SK-N-SH treated with all-trans-retinoic acid at 6 μM for 48 hours (cell line): ENCODE results near the gene TEX36.
"Not testable (repeated sequence)": the region's sequence is repeated elsewhere in the genome, so short reads cannot be mapped to it uniquely, and the experiment has no call there.

Experiments
- ATAC-seq: fragments of 200-7000 bp; cut with Tn5 transposase; 3 replicates; pipeline ENCODE4 v1.9.1; 2020; ENCODE audit warnings: mild to moderate bottlenecking, moderate library complexity
- ARNTL ChIP-seq: fragments of 450-650 bp; formaldehyde crosslinking; IDR thresholded peaks from 2 replicates; pipeline ENCODE4 v1.5.0; 2020; ENCODE audit warnings: low read depth, mild to moderate bottlenecking, moderate library complexity, borderline replicate concordance
- BACH2 ChIP-seq: fragments of 250-450 bp; sonication (Bioruptor Pico); IDR thresholded peaks from 2 replicates; pipeline ENCODE4 v1.9.0; 2021; ENCODE audit warnings: mild to moderate bottlenecking, borderline replicate concordance
- CSDC2 ChIP-seq: fragments of 250-450 bp; sonication (Bioruptor Pico); IDR thresholded peaks from 2 replicates; pipeline ENCODE4 v1.5.0; 2020; ENCODE audit warnings: mild to moderate bottlenecking, moderate library complexity
- ESRRG ChIP-seq: fragments of 250-450 bp; sonication (Bioruptor Pico); IDR thresholded peaks from 2 replicates; pipeline ENCODE4 v1.6.1; 2021; ENCODE audit warnings: mild to moderate bottlenecking
- GLIS3 ChIP-seq: fragments of 250-450 bp; sonication (Bioruptor Pico); IDR thresholded peaks from 2 replicates; pipeline ENCODE4 v1.5.0; 2020; ENCODE audit warnings: mild to moderate bottlenecking, moderate library complexity
- ISL1 ChIP-seq: fragments of 250-450 bp; sonication (Bioruptor Pico); IDR thresholded peaks from 2 replicates; pipeline ENCODE4 v2.1.2; 2022; ENCODE audit warnings: mild to moderate bottlenecking, moderate library complexity
- OSR1 ChIP-seq: fragments of 250-450 bp; sonication (Bioruptor Pico); IDR thresholded peaks from 2 replicates; pipeline ENCODE4 v1.8.0; 2022; ENCODE audit warnings: moderate library complexity, mild to moderate bottlenecking, inconsistent platforms
- POU6F1 ChIP-seq: fragments of 250-450 bp; sonication (Bioruptor Pico); IDR thresholded peaks from 2 replicates; pipeline ENCODE4 v1.8.0; 2021; ENCODE audit warnings: low read depth, mild to moderate bottlenecking, moderate library complexity, borderline replicate concordance
- RARB ChIP-seq: fragments of 250-450 bp; sonication (Bioruptor Pico); IDR thresholded peaks from 2 replicates; pipeline ENCODE4 v1.8.0; 2021; ENCODE audit warnings: mild to moderate bottlenecking, moderate library complexity
- SNAI2 ChIP-seq: fragments of 250-450 bp; sonication (Bioruptor Pico); IDR thresholded peaks from 2 replicates; pipeline ENCODE4 v1.5.0; 2020; ENCODE audit warnings: mild to moderate bottlenecking, moderate library complexity
- TCF4 ChIP-seq: fragments of 250-450 bp; sonication (Bioruptor Pico); IDR thresholded peaks from 2 replicates; pipeline ENCODE4 v1.8.0; 2021; ENCODE audit warnings: mild to moderate bottlenecking, moderate library complexity, borderline replicate concordance
- TOX ChIP-seq: fragments of 250-450 bp; sonication (Bioruptor Pico); IDR thresholded peaks from 2 replicates; pipeline ENCODE4 v1.8.0; 2021; ENCODE audit warnings: mild to moderate bottlenecking, moderate library complexity, borderline replicate concordance
- ZC3H10 ChIP-seq: fragments of 250-450 bp; sonication (Bioruptor Pico); IDR thresholded peaks from 2 replicates; pipeline ENCODE4 v1.5.1; 2021; ENCODE audit warnings: mild to moderate bottlenecking, moderate library complexity
- ZFP3 ChIP-seq: fragments of 250-450 bp; sonication (Bioruptor Pico); IDR thresholded peaks from 2 replicates; pipeline ENCODE4 v1.5.0; 2020; ENCODE audit warnings: mild to moderate bottlenecking, moderate library complexity
- ZFP30 ChIP-seq: fragments of 450-650 bp; formaldehyde crosslinking; IDR thresholded peaks from 2 replicates; pipeline ENCODE4 v1.5.0; 2022; ENCODE audit warnings: mild to moderate bottlenecking, moderate library complexity
- ZNF565 ChIP-seq: fragments of 450-650 bp; formaldehyde crosslinking; conservative IDR thresholded peaks from 2 replicates; pipeline ENCODE4 v1.5.0; 2020; ENCODE audit warnings: low read depth, mild to moderate bottlenecking, moderate library complexity
- ZNF8 ChIP-seq: fragments of 450-650 bp; formaldehyde crosslinking; IDR thresholded peaks from 2 replicates; pipeline ENCODE4 v1.5.0; 2020; ENCODE audit warnings: mild to moderate bottlenecking, moderate library complexity
- TF ChIP-seq, protein P1 (sequence below): fragments of 250-450 bp; sonication (Bioruptor Pico); IDR thresholded peaks from 2 replicates; pipeline ENCODE4 v1.5.1; 2021; ENCODE audit warnings: mild to moderate bottlenecking, moderate library complexity
- TF ChIP-seq, protein P2 (sequence below): fragments of 250-450 bp; sonication (Bioruptor Pico); IDR thresholded peaks from 2 replicates; pipeline ENCODE4 v1.5.1; 2020; ENCODE audit warnings: low read depth, mild to moderate bottlenecking, moderate library complexity

The TEX36 gene

GRCh38 chr10:125656523-125656922 lies 26.4 kb downstream of the TEX36 start:
- no peak for ATAC-seq
- TF ChIP-seq, protein P1, sequence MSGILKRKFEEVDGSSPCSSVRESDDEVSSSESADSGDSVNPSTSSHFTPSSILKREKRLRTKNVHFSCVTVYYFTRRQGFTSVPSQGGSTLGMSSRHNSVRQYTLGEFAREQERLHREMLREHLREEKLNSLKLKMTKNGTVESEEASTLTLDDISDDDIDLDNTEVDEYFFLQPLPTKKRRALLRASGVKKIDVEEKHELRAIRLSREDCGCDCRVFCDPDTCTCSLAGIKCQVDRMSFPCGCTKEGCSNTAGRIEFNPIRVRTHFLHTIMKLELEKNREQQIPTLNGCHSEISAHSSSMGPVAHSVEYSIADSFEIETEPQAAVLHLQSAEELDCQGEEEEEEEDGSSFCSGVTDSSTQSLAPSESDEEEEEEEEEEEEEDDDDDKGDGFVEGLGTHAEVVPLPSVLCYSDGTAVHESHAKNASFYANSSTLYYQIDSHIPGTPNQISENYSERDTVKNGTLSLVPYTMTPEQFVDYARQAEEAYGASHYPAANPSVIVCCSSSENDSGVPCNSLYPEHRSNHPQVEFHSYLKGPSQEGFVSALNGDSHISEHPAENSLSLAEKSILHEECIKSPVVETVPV (CRISPR knock-in tag), result no peak
- TF ChIP-seq RARB, result no peak

DNA sequence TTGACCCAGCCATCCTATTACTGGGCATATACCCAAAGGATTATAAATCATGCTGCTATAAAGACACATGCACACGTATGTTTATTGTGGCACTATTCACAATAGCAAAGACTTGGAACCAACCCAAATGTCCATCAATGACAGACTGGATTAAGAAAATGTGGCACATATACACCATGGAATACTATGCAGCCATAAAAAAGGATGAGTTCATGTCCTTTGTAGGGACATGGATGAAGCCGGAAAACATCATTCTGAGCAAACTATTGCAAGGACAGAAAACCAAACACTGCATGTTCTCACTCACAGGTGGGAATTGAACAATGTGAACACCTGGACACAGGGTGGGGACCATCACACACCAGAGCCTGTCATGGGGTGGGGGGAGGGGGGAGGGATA lies 29.9 kb downstream of the TEX36 start:
- not testable (repeated sequence) for ATAC-seq

GRCh38 chr10:125646311-125646710 lies 36.7 kb downstream of the TEX36 start:
- ATAC-seq, result no peak
- TF ChIP-seq CSDC2 (no peak), ISL1 (CRISPR knock-in tag) (no peak), OSR1 (CRISPR knock-in tag) (no peak)

DNA sequence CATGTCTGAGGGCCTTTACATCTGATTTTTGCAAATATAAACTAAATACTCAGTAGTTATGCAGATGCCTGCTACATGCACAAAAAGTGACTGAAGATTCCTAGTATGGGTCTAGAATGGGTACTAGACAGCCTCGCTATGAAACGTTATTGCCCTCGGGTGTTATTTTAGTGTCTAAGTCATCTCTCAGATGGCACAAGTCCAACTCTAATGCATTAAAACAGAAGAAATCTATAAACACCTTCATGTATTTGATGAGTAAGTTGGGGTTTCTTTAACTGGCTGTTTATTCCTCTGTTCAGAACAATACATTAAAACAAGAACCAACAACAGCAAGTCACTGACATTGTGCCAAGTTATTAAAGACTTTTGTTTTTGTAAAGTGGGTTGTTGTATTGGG lies 41.6 kb downstream of the TEX36 start:
- TF ChIP-seq, protein P2, sequence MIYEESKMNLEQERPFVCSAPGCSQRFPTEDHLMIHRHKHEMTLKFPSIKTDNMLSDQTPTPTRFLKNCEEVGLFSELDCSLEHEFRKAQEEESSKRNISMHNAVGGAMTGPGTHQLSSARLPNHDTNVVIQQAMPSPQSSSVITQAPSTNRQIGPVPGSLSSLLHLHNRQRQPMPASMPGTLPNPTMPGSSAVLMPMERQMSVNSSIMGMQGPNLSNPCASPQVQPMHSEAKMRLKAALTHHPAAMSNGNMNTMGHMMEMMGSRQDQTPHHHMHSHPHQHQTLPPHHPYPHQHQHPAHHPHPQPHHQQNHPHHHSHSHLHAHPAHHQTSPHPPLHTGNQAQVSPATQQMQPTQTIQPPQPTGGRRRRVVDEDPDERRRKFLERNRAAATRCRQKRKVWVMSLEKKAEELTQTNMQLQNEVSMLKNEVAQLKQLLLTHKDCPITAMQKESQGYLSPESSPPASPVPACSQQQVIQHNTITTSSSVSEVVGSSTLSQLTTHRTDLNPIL (CRISPR knock-in tag), result no peak
- TF ChIP-seq ISL1 (CRISPR knock-in tag) (no peak), TOX (CRISPR knock-in tag) (no peak), ARNTL (CRISPR knock-in tag) (no peak), ZNF565 (CRISPR knock-in tag) (no peak), RARB (no peak)
- ATAC-seq, result no peak

GRCh38 chr10:125640653-125641052 lies 42.3 kb downstream of the TEX36 start:
- no peak for ATAC-seq
- TF ChIP-seq ZFP30 (CRISPR knock-in tag), result no peak
- no peak for TF ChIP-seq ZFP3
- no peak for TF ChIP-seq ZNF8 (CRISPR knock-in tag)
- TF ChIP-seq BACH2 (CRISPR knock-in tag), result no peak
- no peak for TF ChIP-seq GLIS3 (CRISPR knock-in tag)
- TF ChIP-seq CSDC2, result no peak
- TF ChIP-seq, protein P2 (CRISPR knock-in tag), result no peak
- no peak for TF ChIP-seq TCF4
- TF ChIP-seq TOX (CRISPR knock-in tag), result no peak
- TF ChIP-seq ZC3H10 (CRISPR knock-in tag), result no peak
- TF ChIP-seq POU6F1 (CRISPR knock-in tag), result no peak

- no peak for ATAC-seq
- TF ChIP-seq ESRRG, result no peak
Measured at GRCh38 chr10:125639846-125640245, 43.1 kb downstream of the TEX36 start.

DNA sequence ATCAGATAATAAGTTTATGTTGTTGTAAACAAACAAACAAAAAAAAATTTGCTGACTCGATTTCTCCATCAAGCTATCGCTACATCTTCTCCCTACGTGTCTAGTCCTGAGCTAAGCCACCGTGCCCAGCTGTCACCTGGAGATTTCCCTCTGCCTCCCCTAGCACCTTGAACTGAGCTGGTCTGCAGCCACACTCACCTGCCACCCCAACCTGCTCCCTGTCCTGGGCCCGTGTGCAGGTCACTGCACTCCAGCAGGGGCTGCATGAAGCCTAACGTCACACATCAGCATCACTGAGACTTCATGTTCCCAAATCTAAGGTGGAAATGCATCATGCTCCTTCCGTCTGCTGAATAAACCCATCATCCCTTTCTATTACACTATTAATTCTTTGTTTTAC lies 44.4 kb downstream of the TEX36 start:
- no peak for ATAC-seq
- no peak for TF ChIP-seq ZC3H10 (CRISPR knock-in tag)
- TF ChIP-seq GLIS3 (CRISPR knock-in tag), result no peak
- no peak for TF ChIP-seq ZNF565 (CRISPR knock-in tag)
- TF ChIP-seq ISL1 (CRISPR knock-in tag), result no peak
- TF ChIP-seq SNAI2 (CRISPR knock-in tag), result no peak
- no peak for TF ChIP-seq POU6F1 (CRISPR knock-in tag)
- no peak for TF ChIP-seq TCF4
- TF ChIP-seq, protein P1 (CRISPR knock-in tag), result no peak
- TF ChIP-seq ARNTL (CRISPR knock-in tag), result no peak
- TF ChIP-seq, protein P2 (CRISPR knock-in tag), result no peak
- TF ChIP-seq ZFP3, result no peak
